A549 treated with GW870086 at 1 μM for 4 hours (cell line): ENCODE results near the gene OXGR1. TPM values are rescaled to one million over a fixed set of nuclear protein-coding genes. Genes with fewer than 3 reads are reported as not detected.

Experiments used
- total RNA-seq: library from RNA; stranded (reverse); fragments of 200-300 nt; extraction: Qiagen RNA extraction; gene quantifications from 5 replicates; pipeline ENCODE4 v1.2.3, GENCODE V29; 2022; ENCODE audit warnings: low read depth

Gene OXGR1
- total RNA-seq = not detected in 5 replicates

GRCh38 chr13:96994017-96994857 lies at the start of gene OXGR1:
Gene OXGR1, minus strand, starts transcription at chr13:96994476. Its CDS starts 6,717 bp downstream, at chr13:96987759.

Other genes starting within 250 kb of the OXGR1 start
- 8.4 to 16.0 TPM (median 12.8 TPM) in 5 replicates for gene MBNL2, start 227.9 kb upstream of the OXGR1 start, total RNA-seq